ENCODE measurements around the gene CFAP52.
"Not testable (repeated sequence)": the region's sequence is repeated elsewhere in the genome, so short reads cannot be mapped to it uniquely, and the experiment has no call there.

Gene CFAP52

DNA sequence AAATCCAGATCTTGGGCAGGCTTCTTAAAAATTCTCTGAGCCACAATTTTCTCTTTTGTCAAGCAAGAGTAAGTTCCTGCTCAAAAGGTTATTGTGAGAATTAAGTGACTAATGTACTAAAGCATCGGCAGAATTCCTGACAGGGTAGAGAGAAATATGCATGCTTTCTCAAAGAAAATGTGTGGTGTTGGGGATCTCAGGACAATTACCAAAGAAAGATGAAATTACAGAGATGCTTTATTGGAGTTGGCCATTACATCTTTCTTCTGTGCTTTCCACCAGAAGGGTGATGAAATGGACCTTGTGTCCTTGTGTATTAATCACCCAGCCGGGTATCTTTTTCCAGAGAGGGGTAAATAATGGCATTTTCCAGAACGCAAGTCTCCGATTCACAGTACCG, 67.2 kb downstream of the CFAP52 start:
- in situ Hi-C loops (cut with MboI; ENCODE audit: low sequenced_read_pairs): no loop called here

DNA sequence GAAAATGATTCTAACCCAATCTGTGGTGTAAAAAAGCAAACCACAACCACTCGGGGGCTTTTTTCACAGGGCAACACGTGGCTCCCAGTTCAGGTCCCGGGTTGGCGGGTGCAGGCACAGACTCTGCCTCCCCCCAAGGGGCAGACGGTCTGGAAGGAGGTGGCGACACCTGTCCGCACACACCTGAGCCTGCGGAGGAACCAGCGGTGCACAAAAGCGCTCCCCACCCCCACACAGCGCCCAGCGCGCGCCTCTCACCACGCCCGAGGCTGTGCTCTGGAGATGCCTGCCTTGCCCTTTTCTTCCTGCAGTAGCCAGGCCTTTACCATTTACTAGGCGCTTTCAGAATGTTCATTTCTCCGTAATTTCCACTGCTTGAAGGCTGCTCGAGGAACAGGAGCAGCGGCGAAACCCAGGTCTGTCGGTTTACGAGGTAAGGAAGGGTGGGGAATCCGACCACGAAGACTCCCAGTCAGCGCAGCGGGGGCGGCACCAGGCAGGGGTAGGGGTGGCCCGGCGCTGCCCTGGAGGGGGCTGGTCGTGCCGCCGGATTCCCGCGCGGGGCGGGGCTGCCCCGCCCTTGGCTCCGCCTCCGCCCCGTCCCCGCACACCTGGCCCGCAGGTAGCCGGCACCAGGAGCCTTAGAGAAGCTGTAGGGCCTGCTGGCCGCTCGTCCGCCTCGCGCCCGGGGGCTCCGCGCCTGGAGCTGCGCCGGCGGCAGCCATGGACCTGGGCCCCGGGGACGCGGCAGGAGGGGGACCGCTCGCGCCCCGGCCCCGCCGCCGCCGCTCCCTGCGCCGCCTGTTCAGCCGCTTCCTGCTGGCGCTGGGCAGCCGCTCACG, 68.7 kb downstream of the CFAP52 start, which contains the start of gene USP43:
TSS of gene USP43 (plus strand) at position 608 of the 842 bp plus-strand sequence. CDS start at position 724, 116 bp downstream.
- in situ Hi-C loops (cut with MboI; ENCODE audit: low sequenced_read_pairs): no loop called here

DNA sequence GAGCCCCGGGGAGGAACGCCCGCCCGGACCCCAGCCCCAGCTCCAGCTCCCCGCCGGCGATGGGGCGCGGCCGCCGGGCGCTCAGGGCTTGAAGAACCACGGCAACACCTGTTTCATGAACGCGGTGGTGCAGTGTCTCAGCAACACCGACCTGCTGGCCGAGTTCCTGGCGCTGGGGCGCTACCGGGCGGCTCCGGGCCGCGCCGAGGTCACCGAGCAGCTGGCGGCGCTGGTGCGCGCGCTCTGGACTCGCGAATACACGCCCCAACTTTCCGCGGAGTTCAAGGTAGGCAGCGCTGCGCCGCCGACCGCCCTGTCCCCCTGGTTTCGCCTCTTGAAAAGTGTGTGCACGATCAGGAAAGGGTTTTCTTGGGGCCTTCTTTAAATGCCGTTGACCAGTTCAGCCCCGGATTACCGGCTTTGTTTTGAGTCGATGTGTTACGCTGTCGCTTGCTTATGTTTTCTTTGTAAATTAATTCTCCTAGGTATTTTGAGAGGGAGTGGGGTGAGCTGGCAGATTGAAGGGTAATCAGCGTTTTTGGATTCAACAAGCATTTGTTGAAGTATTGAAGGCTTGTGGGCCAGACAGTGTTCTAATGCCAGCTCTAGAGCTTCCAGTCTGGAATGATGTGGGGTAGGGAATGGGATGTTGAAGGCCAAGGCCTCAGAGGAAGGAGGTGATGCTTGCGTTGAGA, 69.6 kb downstream of the CFAP52 start:
- in situ Hi-C loops (cut with MboI; ENCODE audit: low sequenced_read_pairs): no loop called here

DNA sequence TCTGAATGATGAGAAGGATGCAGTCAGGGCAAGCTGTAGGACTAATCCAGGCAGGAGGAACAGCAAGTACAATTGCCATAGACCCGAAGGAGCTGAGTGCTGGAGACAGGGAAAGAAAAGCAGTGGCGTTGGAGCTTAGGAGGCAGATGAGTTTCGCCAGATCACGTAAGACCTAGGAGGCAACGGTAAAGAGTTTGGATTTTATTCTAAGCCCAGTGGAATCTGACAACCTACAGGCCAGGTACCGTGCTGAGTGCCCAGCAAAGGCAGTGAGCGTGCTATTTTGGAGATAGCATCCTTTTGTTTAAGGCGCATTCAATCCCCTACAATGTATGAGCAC, 70.1 kb downstream of the CFAP52 start:
- in situ Hi-C loops (cut with MboI; ENCODE audit: low sequenced_read_pairs): no loop called here

DNA sequence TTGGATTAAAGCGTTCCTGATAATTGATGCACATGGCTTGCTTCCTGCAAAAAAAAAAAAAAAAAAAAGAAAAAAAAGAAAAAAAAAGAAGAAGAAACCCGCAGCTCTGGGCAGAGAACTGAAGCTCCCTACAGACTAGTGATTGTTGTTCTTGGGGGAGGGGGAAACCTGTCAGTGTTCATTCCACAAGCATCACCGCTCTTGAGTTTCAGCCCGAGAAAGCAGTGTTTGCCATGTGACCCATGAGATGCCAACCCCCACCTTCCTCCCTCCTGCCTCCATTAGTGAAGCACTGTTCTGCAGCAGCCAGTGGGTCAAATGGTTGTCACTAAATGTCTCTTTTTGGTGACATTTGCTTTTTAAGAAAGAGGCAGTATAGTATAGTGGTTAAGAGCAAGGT, 70.6 kb downstream of the CFAP52 start:
- in situ Hi-C loops (cut with MboI; ENCODE audit: low sequenced_read_pairs): no loop called here

DNA sequence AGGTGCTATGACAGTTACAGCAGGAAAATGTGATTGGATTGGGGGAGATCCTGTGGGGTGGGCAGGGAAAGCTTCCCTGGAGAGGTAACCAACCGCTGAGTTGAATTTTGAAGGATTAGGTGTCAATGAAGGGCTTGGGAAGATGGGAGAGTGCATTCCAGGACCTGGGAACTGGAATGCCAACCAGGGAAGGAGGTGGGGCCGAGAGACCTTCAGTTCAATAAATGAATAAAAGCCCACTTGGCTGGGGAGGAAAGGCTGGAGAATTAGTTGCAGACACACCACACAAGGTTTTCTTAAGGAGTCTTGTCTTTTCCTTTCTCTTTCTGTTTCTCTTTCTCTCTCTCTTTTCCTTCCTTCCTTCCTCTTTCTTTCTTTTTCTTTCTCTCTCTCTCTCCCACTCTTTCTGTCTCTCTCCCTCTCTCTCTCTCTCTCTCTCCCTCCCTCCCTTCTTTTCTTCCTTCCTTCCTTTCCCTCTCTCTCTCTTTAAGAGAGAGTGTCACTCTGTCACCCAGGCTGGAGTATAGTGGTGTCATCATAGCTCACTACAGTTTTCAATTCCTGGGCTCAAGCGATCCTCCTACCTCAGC, 72.2 kb downstream of the CFAP52 start:
- in situ Hi-C loops (cut with MboI; ENCODE audit: low sequenced_read_pairs): no loop called here

DNA sequence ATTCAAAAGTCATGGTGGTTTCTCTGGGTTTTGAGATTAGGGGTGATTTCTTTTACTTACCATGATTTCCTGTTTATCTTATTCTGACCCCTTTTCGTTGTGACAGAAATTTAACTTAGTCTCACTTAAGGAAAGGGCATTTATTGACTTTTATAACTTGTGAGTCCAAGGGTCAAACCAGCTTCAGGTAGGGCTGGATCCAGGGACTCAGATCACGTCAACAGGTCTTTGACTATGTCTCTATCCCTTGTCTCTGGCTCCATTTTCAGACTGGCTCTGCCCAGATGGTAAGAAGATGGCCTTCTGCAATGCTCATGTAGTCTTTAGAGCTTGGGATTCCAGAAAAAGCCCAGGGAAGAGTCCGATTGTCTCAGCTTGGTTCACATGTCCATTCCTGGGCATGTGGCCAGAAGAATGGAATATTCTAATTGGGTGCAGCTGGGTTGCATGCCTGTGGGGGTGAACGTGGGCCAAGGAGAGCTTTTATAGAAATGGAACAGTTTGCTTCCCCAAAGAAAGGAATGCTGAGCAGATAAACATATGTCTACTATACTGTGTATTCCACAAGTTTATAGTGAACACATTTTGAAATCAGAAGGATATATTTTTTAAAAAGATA, 82.3 kb downstream of the CFAP52 start:
- in situ Hi-C loops (cut with MboI; ENCODE audit: low sequenced_read_pairs): no loop called here

DNA sequence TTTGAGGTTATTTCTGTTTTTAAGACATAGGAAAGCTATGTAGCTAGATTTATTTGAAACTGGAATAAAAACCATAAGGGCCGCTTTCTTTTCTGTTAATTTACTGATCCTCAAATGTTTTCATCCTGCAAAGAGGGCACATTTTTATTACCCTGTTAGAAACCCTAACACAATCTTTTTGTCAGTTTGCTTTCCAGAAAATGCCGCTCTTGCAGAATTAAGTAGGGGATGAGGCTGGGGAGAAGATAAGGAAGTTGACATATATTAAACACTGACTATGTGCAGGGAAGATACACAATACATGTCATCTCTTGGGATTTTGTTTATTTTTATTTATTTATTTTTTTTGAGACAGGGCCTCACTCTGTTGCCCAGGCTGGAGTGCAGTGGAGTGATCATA, 84.6 kb downstream of the CFAP52 start:
- in situ Hi-C loops (cut with MboI; ENCODE audit: low sequenced_read_pairs): no loop called here

DNA sequence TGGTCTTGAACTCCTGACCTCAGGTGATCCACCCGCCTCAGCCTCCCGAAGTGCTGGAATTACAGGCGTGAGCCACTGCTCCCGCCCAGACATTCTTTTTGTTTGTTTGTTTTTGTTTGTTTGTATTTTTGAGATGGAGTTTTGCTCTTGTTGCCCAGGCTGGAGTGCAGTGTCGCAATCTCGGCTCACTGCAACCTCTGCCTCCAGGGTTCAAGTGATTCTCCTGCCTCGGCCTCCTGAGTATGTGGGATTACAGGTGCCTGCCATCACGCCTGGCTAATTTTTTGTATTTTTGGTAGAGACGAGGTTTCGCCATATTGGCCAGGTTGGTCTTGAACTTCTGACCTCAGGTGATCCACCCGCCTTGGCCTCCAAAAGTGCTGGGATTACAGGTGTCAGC, 87.1 kb downstream of the CFAP52 start:
- in situ Hi-C loops (cut with MboI; ENCODE audit: low sequenced_read_pairs): not testable (repeated sequence)

DNA sequence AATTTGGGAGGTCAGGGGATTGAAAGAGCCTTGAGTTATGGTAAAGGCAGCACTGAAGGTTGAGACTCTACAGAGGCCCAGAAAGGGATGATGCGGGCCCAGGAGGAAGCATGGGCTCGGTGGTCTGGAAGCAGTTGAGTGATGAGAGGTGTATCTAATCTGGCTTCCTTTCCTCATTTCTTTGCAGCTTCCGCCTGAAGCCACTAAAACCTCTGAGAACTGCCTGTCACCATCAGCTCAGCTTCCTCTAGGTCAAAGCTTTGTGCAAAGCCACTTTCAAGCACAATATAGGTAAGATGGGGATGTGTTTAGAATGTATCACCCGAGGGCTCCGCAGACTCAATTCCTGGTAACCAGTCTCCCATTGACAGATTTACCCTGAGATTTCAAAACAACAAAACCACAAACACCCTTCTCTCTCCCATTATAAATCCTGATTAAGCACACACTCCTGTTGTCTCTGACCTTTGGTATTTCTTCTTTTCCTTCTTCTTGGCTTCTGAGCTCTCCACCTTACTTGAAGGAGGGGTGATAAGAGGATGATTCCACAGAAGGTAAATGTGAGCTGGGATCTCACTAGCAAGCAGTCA, 90.1 kb downstream of the CFAP52 start:
- in situ Hi-C loops (cut with MboI; ENCODE audit: low sequenced_read_pairs): no loop called here

DNA sequence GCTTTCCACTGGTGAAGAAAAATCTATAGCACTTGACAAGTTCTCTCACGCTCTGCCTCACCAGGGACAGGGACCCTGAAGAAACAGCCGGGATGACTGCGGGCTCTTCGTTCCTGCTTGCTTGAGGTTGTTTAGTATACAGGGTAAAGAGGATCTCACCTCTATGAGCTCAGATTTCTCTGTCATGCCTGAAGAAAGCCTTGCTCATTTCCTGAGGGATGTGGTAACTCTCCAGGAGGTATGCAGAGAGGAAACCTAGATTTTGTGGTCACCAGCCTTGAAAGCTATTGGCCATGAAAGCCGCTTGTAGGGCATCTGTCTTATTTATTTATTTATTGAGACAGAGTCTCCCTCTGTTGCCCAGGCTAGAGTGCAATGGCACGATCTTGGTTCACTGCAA, 92.1 kb downstream of the CFAP52 start:
- in situ Hi-C loops (cut with MboI; ENCODE audit: low sequenced_read_pairs): no loop called here

DNA sequence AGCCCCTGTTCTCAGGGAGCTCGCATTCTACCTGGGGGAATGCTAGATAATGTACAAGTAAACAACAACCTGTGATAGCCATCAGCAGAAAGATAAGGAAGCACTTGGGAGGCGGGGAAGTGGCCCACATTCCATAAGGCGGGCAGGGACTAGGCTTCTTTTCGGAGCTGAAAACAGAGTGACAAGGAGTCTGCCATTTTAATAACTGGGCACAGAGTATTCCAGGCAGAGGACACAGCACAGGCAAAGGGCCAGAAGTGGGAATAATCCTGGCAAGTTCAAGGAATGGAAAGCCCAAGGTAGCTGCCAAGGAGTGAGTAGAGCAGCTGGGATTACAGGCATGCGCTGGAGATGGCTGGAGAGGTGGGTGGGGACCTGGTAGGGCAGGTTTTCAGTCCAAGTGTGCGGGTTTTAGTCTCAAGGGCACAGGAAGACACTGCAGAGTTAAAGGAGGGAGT, 93.1 kb downstream of the CFAP52 start:
- in situ Hi-C loops (cut with MboI; ENCODE audit: low sequenced_read_pairs): no loop called here

DNA sequence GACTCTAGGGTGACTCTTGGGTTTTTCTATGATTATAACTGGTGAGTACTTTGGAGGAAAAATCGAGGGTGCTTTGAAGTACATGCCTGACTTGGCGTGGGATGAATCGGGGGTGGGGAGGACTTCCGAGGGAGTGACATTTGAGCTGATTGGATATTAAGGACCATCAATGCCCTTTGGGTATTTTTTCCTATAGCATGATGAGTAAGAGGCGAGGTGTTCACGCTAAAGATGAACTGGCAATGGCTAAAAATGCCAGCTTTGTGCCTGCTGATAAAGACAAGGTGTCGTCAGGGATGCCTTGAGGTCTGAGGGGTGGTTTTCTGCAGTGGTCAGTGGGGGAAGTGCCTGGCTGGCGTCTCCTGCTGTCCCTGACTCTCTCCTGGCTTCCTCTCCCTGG, 94.2 kb downstream of the CFAP52 start:
- in situ Hi-C loops (cut with MboI; ENCODE audit: low sequenced_read_pairs): no loop called here

DNA sequence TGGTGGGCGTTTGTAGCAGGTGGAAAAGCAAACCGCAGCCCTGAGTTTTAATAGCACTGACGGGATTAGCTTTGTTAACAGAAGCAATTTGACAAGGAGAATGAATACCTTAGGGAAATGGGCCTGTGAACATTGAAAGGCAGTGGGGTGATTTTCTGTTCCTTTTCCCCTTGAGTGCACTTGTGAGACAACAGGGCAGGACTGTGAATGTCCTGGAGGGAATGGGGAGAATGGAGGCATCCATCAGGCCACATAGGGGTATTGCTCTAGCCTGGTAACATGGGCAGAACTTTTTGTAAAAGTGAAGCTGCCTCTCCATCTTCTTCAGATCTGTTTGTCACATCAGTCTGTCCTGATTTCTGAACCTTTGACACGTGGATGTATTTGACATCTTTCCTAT, 95.1 kb downstream of the CFAP52 start:
- in situ Hi-C loops (cut with MboI; ENCODE audit: low sequenced_read_pairs): no loop called here

DNA sequence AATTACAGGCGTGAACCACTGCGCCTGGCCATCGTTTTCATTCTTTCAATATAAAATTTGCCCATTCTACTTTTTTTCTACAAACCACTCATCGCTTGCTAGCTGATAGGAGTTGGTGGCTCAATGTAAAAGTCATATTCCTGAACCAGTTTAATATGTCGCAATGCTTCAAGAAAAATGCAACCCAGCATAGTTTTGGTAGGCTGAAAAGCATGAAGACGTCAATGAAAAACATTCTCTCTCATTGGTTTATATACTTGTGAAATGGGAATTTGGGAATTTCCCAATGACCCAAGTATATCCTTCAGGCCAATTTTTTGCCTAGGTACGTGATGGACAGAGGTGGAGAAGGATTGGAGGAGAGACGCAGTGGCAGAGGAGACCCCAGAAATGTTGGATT, 95.8 kb downstream of the CFAP52 start:
- in situ Hi-C loops (cut with MboI; ENCODE audit: low sequenced_read_pairs): no loop called here

DNA sequence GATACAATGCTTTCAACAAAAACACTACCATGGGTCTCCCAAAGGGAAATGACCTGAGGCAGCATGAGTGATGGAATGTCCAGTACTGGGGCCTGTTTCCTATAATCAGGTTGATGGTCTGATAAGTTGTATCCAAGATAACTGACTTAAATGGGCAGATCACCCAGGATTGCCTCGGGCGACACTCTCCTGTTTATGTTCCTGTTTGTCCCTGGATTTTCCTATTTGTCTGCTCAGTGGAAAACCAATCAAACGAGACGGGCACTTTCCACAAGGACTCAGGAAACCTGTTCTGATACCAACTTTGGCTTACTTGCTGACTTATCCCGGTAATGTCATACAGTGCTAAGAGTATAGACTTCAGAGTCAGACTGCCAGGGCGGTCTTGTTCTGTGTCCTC, 96.2 kb downstream of the CFAP52 start:
- in situ Hi-C loops (cut with MboI; ENCODE audit: low sequenced_read_pairs): no loop called here

DNA sequence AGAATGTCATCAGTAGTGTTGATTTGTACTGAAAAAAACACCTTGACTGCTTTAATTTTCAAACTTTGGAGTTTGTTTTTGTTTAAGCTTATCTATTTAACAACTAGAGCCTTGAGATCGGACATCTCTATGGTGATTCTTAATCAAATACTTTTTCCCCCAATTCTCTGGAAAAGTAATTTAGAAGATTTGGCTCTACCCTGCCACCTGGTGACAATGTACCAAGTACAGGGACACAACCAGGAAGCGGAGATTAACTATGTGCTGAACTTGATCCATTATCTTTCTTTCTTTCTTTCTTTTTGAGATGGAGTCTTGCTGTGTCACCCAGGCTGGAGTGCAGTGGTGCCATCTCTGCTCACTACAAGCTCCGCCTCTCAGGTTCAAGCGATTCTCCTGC, 99.6 kb downstream of the CFAP52 start:
- in situ Hi-C loops (cut with MboI; ENCODE audit: low sequenced_read_pairs): no loop called here

DNA sequence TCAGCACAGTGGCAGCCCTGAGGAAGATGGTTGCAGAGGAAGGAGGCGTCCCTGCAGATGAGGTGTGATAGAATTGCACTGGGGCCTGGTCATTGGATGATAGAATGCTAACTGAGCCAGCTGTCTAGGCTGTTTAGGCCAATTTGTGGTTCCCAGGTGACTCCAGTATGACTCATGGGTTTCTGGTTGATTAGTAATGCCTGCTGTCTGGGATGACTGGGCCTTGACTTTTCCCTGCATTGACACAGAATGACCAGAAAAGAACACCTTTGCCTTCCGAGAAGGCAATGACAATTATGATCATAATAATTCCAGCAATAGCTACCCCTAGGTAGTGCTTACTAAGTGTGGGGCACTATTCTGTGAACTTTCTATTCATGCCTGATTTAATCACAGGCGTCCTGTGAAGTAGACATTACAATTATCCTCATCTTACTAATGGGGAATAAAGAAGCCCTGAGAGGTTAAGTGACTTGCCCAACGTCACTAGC, 100.4 kb downstream of the CFAP52 start:
- in situ Hi-C loops (cut with MboI; ENCODE audit: low sequenced_read_pairs): no loop called here

DNA sequence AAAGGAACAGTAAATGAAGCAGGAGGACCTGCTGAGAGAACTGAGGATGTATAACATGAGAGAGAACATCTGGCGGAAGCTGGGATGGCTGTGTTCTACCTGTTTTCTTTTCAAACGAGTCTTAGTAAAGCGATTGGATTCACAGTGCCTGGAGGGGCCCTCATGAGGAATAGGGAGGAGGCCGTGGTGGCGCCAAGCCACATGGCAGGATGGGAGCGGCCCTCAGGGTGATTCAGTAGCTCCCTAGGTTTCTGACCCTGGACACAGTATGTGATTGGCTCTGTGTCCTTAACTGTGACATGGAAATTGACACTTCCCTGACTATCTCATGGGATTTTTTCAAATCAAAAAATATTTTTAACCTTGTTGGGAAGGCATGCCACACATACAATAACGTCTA, 101.0 kb downstream of the CFAP52 start:
- in situ Hi-C loops (cut with MboI; ENCODE audit: low sequenced_read_pairs): no loop called here

DNA sequence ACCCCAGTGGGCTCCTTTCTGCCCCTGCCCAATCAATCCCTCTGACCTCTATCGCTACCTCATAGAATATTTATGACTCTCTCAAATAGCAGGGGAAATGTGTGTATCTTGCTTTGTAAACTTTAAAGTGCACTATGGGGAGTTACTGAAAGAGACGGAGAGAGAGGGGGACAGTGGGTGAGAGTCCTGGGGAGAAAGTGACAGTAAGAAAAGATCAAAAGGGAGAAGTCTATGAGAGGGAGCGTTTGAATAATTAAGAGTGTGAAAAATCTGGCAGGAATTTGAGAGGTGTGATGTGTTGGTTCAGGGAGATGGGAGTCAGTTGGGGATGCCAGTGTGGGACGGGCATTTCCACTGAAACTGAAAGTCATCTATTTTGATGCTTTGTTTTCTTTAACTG, 101.5 kb downstream of the CFAP52 start:
- in situ Hi-C loops (cut with MboI; ENCODE audit: low sequenced_read_pairs): no loop called here
